Stimulated activated CD4-positive, alpha-beta T cell treated with anti-CD3 and anti-CD28 coated beads, TNF-alpha, amount 100 ng/mL, for 1 hour (primary cell): Measurements from ENCODE around the gene SLC24A4.

ENCODE experiments used
- DNase-seq, 3 donors: peaks; one replicate each; pipeline ENCODE4 v3.0.0-alpha.2; 2020; ENCODE audit warnings: low read depth in 3 of 3, low spot score in 1 of 3

Gene SLC24A4

DNA sequence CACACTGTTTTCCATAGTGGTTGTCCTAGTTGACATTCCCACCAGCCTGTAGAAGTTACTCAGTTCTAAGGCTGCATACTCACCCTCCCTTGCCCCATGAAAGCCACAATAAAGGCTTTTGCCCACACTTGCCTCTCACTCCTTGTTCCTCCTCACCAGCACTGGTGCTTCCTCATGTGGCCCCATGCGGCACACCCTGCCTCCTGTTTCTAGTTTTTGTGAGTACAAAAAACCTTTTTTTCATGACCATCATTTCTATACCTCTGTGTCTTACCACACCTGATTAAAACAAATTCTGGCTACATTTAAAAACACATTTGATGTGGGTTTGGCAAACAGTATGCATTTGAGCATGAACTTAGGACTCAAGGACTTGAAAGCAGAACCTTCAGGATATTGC lies 149.9 kb downstream of the SLC24A4 start:
- DNase-seq: no peak

DNA sequence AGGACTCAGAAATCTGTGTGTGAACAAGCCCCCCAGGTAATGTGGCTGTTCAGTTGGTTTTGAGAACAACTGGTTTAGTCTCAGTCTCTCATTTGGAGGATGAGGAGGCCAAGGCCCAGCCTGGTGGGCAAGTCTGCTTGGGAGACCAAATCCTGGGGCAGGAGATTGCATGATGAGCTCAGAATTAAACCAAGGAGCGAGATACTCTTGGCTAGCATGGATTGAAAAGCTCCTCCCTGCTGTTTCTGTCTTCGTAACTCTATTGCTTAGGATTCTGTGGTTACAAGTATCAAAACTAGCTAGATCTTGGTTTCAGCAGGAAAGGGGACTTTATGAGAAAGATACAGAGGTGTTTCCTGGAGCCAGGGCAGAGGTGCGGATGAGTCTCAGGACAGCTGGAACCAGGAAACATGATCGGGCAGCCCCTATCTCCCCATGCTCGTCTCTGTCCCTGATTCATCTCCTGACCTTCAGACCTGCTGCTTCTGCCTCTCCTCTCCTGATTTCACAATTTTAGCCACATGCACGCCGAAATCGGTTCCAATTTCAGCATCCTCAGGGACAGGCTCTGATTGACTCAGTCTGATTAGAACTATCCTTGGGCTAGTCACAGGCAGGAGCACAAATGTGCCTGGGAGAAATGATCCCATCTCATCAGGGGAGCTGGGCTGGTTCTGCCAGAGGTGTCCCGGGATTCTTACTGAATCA lies 150.4 kb downstream of the SLC24A4 start:
- DNase-seq: no peak

DNA sequence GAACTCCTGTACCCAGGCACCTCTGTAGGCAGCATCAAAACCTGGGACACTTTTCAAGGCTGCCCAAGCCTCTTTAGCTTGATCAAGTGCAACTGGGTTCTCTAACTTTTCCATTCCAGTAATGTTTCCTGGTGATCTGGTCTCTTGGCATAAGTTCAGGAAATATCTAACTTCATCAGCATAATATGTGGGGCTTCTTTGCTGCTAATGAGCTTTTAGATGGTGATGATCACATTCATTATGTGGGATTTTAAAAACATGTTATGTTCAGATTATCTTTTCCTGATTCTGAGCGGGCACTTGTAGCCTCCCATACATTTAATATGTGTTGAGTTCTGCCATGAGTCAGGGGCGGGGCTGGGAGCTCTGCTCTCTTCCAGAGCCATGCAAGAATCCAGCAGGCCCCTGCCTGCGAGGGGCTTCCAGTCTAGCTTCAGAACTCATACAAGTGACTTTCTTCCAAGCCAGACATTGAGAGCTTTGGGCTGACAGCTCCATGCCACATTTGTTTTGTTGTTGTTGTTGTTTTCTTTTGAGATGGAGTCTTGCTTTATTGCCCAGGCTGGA lies 151.1 kb downstream of the SLC24A4 start:
- DNase-seq: no peak

DNA sequence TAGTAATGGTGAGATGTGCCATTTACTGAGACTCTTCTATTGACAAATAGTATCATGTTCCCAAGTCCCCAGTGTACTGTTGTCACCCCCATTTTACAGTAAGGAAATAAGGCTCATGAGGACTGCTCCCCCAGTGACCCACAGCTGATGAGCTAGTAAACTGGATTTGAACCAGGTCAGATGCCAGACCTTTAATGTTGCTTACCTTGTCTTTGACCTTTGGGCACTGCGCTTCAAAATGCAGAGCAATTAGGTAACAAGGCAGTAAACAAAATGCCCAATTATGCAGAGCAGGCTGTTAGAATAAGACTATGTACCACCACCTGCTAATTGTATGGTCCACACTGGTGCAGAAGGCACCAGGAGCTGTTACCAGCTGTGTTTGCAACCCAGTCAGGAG lies 152.1 kb downstream of the SLC24A4 start:
- no peak for DNase-seq

DNA sequence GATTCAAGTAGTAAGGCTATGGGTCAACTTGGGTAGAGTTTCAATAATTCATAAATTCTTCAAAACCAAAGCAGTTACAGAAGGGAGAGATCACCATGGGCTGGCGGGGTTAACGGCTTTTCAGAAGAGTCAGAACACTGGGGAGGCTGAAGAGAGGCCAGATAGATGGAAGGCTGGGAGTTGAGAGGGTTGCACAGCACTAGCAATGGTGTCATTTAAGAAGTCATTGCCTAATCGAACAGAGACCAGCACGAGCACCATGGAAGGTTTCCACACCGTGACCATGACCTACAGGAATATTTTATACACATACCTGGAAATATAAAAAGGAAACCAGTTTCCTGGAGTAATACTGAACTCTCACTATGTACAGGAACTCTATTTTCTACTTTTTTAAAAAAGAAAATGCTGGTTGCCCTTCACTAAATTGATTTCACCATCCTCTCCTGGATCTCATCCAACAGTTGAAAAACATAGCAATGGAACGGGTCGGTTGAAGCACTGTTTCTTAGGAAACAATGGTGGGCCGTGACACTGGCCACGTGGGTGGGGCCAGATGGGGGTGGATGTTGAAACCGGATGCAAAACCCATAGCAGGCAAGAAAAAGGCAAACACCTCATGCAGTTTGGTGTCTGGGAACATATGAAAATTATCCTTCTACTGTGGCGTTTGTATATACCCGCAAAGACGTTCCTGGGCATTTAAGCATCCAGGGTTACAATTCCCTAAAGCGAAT lies 152.7 kb downstream of the SLC24A4 start:
- no peak for DNase-seq

DNA sequence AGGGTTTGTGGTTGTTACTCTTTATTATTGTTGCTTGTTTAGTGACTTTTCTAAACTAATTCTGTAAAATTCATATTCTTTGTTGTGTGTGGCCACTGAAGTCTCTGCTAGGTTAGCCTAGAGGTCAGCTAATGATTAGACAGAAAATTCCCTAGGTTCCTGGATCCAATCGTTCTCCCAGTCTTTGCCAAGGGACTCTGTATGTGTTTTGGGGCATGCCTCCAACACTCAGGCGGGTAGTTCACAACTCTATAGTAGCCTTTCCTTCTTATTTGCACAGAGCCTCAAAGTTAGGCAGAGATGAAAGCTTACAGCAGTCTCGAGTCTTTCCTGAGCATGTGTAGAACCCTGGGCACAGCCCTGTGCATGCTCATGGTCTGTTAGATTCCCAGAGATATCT lies 157.9 kb downstream of the SLC24A4 start:
- DNase-seq: no peak

DNA sequence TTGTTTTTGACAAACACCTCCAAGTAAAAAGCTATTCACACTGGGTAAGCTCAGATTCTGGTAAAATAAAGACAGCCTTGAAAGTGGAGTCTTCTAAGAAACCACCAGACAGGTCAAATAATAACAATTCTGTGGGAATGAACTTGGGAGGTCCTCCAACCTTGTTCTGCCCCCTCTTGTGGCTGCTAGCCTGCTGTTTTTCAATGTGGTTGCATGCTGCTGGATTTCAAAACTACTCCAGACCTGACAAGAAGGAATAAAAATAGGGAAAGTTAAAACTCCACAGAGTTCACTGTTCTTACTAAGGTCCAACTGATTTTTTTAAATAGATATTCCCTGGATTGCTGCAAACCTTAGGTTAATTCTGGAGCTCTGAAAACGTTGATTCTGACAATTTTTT lies 158.4 kb downstream of the SLC24A4 start:
- DNase-seq: no peak

DNA sequence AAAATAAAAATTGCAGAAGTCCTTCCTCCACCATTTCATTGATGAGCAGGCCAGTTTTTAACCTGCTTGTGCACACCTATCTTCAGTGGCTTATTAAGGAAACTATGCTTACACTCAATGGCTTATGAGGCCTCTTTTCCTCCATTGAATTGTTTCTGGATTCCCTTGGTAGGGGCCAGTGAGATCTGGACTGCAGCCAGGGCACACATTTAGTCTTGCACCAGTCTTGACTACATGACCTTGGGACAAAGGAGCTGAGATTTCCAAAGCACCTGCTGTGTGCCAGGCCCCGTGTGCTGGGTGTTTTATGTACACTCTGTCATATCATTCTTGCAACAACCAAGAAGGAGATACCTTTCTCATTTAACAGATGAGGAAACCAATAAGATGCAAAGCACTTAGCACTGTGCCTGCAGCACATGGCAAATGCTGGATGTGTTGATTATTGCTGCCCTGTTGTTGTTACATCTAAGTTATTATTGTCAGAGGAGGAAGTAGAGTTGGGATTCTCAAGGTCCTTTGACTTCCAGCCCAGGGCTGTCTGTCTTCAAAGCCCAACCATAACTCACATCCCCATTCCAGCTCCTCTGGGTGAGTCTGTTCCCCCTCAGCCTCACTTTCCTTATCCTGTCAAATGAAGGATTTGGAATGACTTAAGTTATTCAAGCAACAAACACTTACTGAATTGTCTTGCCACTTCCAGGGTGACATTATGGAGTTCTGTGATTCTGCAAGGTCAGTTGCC lies 159.0 kb downstream of the SLC24A4 start:
- DNase-seq: no peak

DNA sequence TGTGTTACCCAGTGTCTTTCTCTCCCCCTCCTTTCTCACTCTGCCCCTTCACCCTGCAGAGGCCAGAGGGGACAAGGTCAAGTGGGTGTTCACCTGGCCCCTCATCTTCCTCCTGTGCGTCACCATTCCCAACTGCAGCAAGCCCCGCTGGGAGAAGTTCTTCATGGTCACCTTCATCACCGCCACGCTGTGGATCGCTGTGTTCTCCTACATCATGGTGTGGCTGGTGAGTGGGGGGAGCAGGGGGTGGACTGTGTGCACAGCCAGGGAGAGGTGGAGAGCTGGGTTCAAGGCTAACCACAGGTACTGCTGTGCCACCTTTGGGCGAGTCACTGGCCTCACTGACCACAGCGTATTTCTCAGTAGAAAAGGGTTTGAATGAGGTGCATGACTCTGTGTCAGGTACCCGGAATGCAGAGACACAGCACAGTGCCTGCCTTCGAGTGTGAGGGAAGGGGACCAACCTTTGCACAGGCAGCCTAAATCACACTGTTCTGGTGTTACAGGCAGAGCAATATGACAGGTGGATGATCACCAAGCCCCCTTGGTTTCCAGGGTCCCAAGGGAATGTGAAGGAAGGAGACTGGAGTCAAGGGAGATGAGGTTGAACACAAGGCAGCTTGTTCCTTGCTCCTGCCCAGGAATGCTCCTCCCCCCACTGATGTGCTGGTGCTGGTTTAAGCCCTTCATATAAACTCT lies 159.8 kb downstream of the SLC24A4 start:
- DNase-seq: no peak

DNA sequence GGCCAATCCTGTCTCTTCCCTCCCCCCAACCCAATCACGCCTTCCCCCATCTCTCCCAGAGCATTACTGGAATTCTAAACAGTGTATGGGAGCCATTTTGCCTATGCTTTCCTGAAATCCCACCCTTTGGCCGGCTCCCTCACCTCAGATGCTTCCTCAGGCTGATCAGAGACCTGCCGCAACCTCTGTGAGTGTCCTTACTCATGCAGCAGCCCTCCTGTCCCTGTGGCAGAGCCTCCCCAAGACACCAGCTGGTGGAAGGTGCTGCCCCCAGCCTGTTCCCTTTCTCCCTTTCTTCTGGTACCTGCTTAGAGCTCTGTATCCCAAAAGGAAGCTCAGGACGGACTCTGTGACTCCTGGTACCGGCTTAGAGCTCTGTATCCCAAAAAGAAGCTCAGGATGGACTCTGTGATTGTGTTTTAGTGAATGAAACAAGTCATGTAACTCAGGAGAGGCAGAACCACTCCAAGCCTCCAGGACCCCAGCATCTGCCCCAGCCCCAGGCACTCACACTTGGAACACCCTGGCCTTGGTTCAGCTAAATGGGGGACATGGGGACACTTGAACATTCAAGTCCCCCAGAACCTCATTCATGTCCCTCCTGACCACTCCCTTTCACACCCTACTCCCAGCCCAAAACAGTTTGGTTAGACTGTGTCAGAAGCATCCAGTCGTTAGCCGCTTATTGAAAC lies 161.3 kb downstream of the SLC24A4 start:
- no peak for DNase-seq

DNA sequence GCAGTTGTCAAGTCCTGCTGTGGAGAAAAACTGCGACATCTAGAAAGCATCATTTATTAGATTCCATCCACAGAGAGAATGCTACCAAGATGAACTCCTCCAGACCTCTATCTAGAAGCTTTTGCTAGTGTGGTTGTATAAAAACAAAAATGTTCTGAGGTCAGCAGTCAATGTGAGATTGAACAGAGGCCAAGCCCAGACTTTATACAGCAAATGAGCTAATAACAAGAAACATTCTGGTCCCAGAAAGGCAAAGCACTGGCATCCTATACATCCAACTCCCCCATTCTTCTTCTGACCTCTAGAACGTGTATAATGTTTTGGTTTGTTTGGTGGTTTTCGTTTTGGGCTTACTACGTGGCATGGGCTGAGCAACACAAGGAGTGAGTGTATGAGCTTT lies 163.9 kb downstream of the SLC24A4 start:
- no peak for DNase-seq

DNA sequence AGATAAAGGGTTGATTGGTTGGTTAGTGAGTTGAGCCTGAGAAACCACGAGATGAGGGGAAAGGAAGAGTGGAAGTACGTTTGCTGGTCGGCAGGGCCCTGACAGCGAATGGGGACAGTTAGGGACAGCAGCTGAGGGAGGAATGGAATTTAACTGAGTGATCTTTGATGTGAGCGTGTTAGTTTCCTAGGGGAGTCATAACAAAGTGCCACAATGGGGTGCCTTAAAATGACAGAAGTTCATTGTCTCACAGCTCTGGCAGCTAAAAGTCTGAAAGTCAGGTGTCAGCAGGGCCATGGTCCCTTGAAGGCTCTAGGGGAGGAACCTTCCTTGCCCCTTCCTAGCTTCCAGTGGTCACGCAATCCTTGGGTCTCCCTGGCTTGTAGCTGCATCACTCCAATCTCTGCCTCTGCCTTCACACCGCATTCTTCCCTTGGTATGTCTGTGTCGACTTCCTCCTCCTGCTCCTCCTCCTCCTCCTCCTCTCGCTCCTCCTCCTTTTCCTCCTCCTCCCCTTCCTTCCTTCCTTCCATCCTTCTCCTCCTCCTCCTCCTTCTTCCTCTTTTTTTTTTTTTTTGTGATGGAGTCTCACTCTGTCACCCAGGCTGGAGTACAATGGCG lies 164.7 kb downstream of the SLC24A4 start:
- no peak for DNase-seq

DNA sequence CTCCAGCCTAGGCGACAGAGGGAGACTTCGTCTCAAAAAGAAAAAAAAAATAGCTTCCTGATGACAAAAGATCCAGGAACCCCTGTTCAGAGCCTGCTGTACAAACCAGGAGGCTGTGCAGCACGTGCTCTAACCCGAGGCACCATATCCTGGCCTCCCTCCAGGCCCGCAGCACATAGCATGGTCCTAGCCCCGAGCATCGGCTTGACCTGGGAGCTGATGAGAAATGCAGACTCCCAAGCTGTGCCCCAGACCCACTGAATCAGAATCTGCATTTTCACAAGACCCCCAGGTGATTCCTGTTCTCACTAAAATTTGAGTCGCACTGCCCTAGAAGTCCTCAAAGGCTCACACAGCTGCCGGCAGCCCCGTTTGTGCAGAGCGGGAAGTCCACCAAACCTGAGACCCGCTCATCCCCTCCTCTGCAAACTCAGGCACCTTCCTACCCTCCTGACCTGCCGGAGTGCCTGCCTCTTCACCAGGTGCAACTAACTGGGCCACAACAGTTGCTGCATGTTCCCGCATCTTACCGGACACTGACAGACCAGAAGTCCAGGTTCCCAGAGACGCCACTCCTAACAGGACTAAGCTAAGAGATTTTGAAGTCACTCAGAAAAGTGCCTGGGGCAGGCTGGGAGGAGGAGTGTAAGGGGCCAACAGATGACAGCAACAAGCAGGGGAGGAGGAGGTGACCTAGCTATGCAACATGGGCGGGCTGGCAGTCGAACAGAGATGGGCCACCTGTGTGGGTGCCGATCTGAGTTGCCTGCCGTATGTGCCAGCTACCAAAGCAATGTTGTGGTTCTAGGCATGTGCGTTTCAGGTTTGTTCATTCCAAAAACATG lies 166.7 kb downstream of the SLC24A4 start:
- no peak for DNase-seq

DNA sequence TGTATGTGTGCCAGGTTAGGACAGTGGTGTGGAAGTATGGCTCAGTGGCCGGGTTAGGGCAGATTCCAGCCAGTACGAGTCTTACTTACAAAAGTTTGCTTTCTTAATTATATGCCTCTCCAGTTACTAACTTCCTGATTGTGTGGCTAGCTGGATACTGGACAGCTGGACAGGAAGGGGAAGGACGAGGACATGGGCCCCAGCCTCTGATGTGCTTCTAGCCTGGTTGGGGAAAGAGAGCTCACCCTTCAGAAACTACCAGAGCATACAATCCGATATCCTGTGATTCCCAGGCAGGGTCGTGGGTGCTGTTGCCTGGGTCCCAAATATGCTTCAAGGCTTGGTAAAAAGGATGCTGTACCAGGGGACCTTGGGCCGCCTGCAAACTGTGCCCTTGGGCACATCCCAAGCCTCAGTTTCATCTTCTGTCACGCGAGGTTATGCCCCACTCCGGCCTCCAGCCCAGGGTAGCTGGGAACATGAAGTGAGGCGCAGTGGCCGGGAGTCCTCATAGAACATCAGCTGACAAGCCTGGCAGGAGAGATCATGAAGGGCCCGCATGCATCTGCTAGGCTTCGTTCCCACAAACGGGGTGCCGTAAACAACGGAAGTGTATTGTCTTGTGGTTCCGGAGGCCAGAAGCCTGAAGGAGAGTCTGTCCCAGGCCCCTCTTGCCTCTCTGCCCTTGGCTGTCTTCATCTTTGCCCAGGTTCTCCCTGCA lies 167.4 kb downstream of the SLC24A4 start:
- DNase-seq: no peak

DNA sequence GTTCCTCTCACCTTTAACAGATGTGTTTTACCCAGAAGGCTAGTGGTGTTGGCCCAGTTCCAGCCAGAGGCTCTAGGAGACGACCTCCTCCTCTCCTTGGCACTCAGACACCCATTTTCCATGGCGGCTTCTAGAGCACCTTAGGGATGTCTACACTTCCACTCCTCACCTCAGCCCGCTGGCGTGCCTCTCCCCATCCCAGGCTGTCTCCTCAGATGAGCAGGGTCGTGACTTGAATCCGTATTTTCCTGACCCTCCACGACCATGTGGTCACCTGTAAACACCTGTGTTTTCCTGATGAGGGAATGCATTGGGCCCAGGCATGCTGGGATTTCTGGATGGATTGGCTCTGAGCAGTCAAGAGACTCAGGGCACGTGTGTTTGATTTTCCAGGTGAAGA lies 168.8 kb downstream of the SLC24A4 start:
- DNase-seq: no peak

DNA sequence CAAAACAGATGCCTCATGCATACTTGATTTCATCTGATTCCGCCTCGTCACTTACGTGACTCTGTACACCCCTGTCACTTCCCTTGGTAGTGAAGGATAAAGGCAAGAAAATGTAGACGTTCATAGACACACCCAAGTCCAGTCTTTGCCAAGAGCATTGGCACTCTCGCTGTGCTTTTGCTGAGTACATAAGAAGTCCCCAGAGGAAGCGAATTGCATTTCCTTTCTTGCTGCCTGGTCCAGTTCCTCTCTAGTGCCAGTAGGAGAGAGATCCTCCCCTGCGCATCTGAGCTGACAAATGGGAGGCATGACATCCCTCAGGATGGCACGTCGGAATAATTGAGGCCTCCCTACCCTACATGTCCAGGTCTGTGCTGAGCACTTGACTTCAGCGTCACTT lies 169.3 kb downstream of the SLC24A4 start:
- DNase-seq: no peak

DNA sequence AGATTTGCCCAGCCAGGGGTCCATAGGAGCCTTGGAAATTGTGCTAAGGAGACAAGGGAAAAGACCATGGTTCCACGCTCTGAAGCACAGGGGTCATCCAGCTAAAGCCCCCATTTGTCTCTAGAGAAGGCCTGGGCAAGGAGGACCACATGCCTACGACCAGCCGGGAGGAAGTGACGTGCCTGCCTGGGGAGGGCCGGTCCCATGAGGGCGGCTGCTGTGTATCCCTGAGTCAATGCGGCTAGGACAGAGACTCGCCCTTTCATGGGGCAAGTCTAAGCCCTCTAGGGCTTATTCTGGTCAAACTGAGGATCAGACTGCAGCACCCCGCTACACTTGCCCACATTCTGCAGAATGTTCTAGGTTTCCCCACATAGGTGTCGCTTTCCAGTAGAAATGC lies 170.1 kb downstream of the SLC24A4 start:
- DNase-seq: no peak

DNA sequence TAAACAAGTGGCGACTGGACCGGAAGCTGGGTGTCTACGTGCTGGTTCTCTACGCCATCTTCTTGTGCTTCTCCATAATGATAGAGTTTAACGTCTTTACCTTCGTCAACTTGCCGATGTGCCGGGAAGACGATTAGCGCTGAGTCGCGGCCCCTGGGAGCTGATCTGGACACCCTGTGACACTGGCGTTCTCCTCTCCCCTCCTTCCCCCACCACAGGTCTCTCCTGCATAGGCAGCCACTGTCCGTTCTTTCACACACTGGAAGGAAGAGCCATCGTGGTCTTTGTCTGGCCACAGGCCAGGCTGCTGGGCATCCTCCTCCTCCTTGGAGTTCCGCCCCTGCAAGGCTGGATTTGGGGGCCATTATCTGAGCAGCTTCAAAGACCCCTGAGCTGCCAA lies 170.5 kb downstream of the SLC24A4 start:
- no peak for DNase-seq

DNA sequence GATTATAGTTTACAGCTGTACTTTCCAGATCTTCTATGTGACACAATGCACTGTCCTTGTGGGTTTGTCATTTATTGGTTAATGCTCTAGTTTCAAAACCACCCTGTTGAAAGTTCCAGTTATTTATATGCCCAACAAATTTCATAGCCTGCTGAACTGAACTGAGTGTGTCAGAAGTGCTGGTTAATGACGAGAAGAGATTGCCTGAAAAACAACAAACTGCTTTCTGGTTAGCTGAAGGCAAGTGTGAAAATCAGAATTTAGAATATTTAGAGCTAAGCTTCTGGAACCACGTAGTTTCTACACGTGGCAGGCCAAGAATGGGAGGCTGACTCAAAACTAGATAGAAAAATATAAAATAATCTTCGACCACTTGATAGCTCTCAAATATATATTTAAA lies 171.5 kb downstream of the SLC24A4 start:
- DNase-seq: no peak
